DOHH2 (cell line): ENCODE results near the gene S100A14.
"Not testable (repeated sequence)": the region's sequence is repeated elsewhere in the genome, so short reads cannot be mapped to it uniquely, and the experiment has no call there.

ENCODE experiments used
- H3F3A ChIP-seq: fragments of 200-600 bp; sonication (generic), shearing (Covaris generic); 2 replicates; pipeline ENCODE4 v1.6.0; 2016; ENCODE audit warnings: antibody characterized with exemption, mild to moderate bottlenecking; ENCODE audit not compliant: control insufficient read depth, insufficient read depth
- H3K27ac ChIP-seq: fragments of 200-600 bp; sonication (generic); 2 replicates; pipeline ENCODE4 v1.5.1; 2014; ENCODE audit warnings: low read depth, mild to moderate bottlenecking, low read length, moderate library complexity
- H3K27me3 ChIP-seq: fragments of 200-600 bp; sonication (generic); 2 replicates; pipeline ENCODE4 v1.6.1; 2014; ENCODE audit warnings: mild to moderate bottlenecking, low read length, mixed read lengths; ENCODE audit not compliant: control insufficient read depth
- H3K36me3 ChIP-seq: fragments of 200-600 bp; sonication (generic); 2 replicates; pipeline ENCODE4 v1.6.1; 2014; ENCODE audit warnings: mild to moderate bottlenecking, low read length, moderate library complexity, mixed read lengths; ENCODE audit not compliant: control insufficient read depth
- H3K4me1 ChIP-seq: fragments of 200-600 bp; sonication (generic); 2 replicates; pipeline ENCODE4 v1.6.1; 2014; ENCODE audit warnings: mild to moderate bottlenecking, low read length, mixed read lengths; ENCODE audit not compliant: control insufficient read depth
- H3K4me2 ChIP-seq: fragments of 200-600 bp; sonication (generic); 2 replicates; pipeline ENCODE4 v1.6.0; 2014; ENCODE audit warnings: mild to moderate bottlenecking, low read length, moderate library complexity
- H3K4me3 ChIP-seq: fragments of 200-600 bp; sonication (generic); 2 replicates; pipeline ENCODE4 v1.5.1; 2014; ENCODE audit warnings: mild to moderate bottlenecking, low read length, mixed read lengths
- H3K79me2 ChIP-seq: fragments of 200-600 bp; sonication (generic); 2 replicates; pipeline ENCODE4 v1.6.1; 2014; ENCODE audit warnings: mild to moderate bottlenecking, low read length, mixed read lengths; ENCODE audit not compliant: control insufficient read depth
- H3K9me2 ChIP-seq: fragments of 200-600 bp; sonication (generic); replicated peaks from 2 replicates; pipeline ENCODE4 v1.6.1; 2014; ENCODE audit warnings: mild to moderate bottlenecking, low read length, mixed read lengths; ENCODE audit not compliant: control insufficient read depth
- H3K9me3 ChIP-seq: fragments of 200-600 bp; sonication (generic); 2 replicates; pipeline ENCODE4 v1.6.1; 2014; ENCODE audit warnings: antibody characterized with exemption, low read length, mixed read lengths; ENCODE audit not compliant: control insufficient read depth, insufficient read depth
- H4K20me1 ChIP-seq: fragments of 200-600 bp; sonication (generic); 2 replicates; pipeline ENCODE4 v1.6.0; 2014; ENCODE audit warnings: low read depth, mild to moderate bottlenecking, antibody characterized with exemption, low read length, moderate library complexity; ENCODE audit not compliant: control insufficient read depth, insufficient read depth
- CTCF ChIP-seq: fragments of 200-600 bp; sonication (generic); IDR thresholded peaks from one replicate; pipeline ENCODE4 v1.5.1; 2014; ENCODE audit warnings: antibody characterized with exemption, mild to moderate bottlenecking, low read depth, low read length; ENCODE audit not compliant: poor library complexity, severe bottlenecking
- EZH2phosphoT487 ChIP-seq: fragments of 200-600 bp; sonication (generic); IDR thresholded peaks from 2 replicates; pipeline ENCODE4 v1.6.1; 2017; ENCODE audit warnings: borderline replicate concordance, mild to moderate bottlenecking, antibody characterized with exemption, low read length, moderate library complexity, mixed read lengths

S100A14 gene

GRCh38 chr1:153582836-153583235 lies 33.3 kb downstream of the S100A14 start:
- H3K27ac ChIP-seq, H3K4me2 ChIP-seq, H3K79me2 ChIP-seq, H3K4me1 ChIP-seq, H3K9me2 ChIP-seq, H3K9me3 ChIP-seq, H3F3A ChIP-seq, H3K4me3 ChIP-seq, H3K36me3 ChIP-seq, H4K20me1 ChIP-seq: not testable (repeated sequence)
- peaks cover 16% of the 10 kb centered on the region for H3K27me3 ChIP-seq

DNA sequence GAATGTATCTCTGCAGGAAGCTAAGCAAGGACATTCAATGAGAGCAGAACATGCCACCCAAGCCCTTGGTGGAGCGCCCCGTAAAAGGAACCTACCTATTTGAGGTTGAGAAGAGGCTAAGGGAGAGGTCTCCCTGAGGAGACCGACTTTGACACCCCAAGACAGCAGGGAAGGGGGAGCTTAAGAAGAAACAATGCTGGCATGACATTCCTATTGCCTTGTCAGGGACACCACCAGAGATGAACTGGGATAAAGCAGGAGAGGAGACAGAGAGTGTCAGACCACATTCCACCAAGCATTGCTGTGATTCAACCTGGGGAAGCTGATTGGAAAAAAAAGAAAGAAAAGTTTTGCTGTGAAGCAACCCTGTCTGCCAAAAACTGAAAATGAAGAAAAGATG lies 37.2 kb downstream of the S100A14 start:
- no peaks in the 10 kb centered on the region for H3F3A ChIP-seq
- no peaks in the 10 kb centered on the region for H3K9me3 ChIP-seq
- H4K20me1 ChIP-seq: no peaks in the 10 kb centered on the region
- no peak for TF ChIP-seq CTCF
- TF ChIP-seq EZH2phosphoT487: no peak
- H3K4me2 ChIP-seq: no peak overlapping the region
- no peaks in the 10 kb centered on the region for H3K4me1 ChIP-seq
- H3K27ac ChIP-seq: no peak overlapping the region
- peaks cover 25% of the 10 kb centered on the region for H3K27me3 ChIP-seq
- no peaks in the 10 kb centered on the region for H3K36me3 ChIP-seq
- H3K79me2 ChIP-seq: no peaks in the 10 kb centered on the region
- no peak overlapping the region for H3K4me3 ChIP-seq
- no peaks in the 10 kb centered on the region for H3K9me2 ChIP-seq

DNA sequence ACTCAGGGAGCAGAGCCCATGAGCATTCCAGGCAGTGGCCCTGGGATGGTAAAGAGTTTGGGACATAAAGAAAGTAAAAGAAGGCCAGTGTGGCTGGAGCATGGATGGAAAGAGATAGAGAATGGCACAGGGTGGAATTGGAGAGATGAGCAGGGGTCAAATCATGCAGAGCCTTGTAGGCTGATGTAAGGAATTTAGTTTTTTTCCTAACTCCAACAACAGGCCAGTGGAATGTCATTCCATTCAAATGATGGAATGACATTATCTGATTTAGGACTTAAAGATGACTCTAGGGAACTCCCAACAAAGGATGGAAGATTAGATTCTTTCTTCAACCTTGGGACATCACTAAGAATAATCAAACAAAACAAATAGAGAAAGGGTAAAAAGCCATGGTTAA lies 37.6 kb downstream of the S100A14 start:
- TF ChIP-seq CTCF (no peak), EZH2phosphoT487 (no peak)
- Histone ChIP-seq H3K27ac (no peak overlapping the region), H3K4me2 (no peak overlapping the region)

DNA sequence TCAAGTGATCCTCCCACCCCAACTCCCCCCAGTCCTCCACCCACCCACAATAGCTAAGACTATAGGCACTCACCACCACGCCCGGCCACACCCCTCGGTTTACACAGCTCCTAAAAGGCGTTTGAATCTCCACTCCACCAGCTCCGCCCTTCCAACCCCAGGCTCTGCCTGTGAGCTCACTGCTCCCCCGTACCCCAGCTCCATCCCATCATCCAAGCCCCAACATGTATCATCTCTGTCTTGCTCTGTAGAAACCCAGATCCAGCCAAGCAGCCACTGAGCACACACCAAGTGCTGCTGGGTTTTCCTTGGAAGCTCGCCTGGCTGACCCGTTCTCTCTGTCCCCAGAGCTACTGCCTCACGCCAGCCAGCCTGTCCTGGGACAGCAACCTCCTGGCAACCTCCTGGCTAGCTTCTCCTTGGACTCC lies 38.5 kb downstream of the S100A14 start:
- no peaks in the 10 kb centered on the region for H3K4me1 ChIP-seq
- H3K4me3 ChIP-seq: no peak overlapping the region
- no peak for TF ChIP-seq CTCF
- no peak for TF ChIP-seq EZH2phosphoT487
- H3K9me2 ChIP-seq: no peaks in the 10 kb centered on the region
- H3K27me3 ChIP-seq: peaks cover 25% of the 10 kb centered on the region
- H3K36me3 ChIP-seq: no peaks in the 10 kb centered on the region
- H3F3A ChIP-seq: no peaks in the 10 kb centered on the region
- H3K27ac ChIP-seq: no peak overlapping the region
- H4K20me1 ChIP-seq: no peaks in the 10 kb centered on the region
- no peaks in the 10 kb centered on the region for H3K79me2 ChIP-seq
- H3K9me3 ChIP-seq: no peaks in the 10 kb centered on the region
- no peak overlapping the region for H3K4me2 ChIP-seq

More for the DNA sequence above, 37.6 kb downstream of the S100A14 start:
- Histone ChIP-seq H3F3A (no peaks in the 10 kb centered on the region), H3K9me3 (no peaks in the 10 kb centered on the region), H3K4me3 (no peak overlapping the region), H3K4me1 (no peaks in the 10 kb centered on the region), H3K9me2 (no peaks in the 10 kb centered on the region), H3K27me3 (peaks cover 25% of the 10 kb centered on the region), H4K20me1 (no peaks in the 10 kb centered on the region), H3K36me3 (no peaks in the 10 kb centered on the region), H3K79me2 (no peaks in the 10 kb centered on the region)
